HuH-7.5 (cell line): Measurements from ENCODE around the gene ILKAP.

Experiments
- DNase-seq: peaks from one replicate; pipeline ENCODE4 v3.0.0; 2011; ENCODE audit warnings: low spot score

The ILKAP gene

DNA sequence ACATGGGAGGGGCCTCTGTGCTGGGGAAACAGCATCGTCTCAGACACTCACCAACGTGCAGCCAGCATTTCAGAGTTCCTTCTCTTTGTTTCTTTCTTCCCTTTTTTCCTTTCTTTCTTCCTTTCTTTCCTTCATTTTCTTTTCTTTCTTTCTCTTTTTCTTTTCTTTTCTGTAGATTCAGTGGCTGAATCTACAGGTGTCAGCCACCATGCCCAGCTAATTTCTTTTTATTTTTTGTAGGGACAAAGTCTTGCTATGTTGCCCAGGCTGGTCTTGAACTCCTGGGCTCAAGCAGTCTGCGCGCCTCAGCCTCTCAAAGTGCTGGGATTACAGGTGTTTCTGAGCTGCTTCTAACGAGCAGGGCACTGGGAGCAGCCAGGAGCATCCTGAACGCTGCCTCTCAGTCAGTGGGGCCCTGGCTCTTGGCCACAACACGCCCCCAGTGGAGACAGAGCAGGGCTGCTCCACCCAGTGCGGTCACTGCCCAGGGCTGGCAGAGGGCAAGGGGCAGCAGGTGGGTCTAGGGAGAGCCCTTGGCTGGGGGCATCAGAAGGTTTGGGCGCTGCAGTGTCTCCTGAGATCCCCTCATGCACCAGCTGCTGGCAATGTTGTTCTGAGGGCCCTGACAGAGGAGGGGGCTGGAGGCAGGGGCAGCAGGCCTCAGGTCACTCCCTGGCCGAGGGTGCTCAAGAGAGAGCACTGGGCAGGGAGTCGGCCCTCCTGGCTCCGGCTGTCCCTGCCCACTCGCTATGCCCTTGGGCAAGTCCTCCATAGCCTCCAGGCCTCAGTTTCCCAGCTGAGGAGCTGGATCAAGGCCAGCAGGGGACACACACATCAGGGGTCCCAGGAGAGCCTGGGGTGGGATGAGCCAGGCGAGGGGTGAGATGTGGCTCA lies 69.7 kb downstream of the ILKAP start:
- peak; percentile 69 for DNase-seq

DNA sequence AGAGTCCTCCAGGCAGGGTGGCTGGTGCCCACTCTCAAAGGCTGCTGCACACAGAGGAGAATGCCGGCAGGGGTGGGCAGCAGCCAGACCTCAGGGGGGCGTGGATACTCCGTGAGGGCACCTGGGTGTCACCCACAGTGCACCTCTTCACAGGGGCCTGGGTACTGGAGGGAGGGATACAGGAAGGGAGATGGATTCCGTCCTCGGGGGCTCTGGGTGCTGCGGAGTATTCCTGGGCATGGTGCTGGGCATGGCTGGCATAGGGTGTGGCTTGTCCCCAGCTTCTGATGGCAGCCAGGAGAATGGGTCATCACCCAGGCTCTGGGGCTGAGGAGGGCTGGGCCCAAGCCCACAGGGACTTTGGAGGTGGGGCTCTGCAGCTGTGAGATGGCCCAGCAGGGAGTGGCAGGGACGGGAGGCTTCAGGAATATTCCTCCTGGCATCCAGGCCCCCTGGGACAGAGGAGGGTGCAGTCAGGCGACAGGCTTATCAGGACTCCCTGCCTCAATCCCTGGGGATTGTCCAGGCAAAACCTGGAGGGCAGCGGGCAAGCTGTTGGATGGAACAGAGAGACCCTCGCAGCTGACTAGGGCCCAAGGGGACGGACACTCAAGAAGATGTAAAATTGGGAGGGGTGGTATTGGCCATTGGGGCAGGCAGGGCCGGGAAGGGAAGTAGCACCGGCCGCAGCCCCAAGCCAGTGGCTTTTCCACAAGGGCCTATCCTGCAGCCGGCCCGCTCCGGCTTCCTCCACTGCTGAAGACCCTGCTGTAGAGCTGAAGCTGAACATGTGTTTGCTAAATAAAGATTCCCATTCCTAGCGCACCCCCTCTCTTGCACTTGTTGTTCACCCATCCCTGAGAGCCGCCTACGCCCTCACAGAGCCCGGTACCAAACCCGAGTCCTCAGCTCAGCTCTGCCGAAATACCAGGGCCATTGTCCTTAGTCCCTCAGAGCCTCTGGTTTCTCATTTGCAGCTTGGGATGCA lies 70.7 kb downstream of the ILKAP start:
- no peak for DNase-seq

DNA sequence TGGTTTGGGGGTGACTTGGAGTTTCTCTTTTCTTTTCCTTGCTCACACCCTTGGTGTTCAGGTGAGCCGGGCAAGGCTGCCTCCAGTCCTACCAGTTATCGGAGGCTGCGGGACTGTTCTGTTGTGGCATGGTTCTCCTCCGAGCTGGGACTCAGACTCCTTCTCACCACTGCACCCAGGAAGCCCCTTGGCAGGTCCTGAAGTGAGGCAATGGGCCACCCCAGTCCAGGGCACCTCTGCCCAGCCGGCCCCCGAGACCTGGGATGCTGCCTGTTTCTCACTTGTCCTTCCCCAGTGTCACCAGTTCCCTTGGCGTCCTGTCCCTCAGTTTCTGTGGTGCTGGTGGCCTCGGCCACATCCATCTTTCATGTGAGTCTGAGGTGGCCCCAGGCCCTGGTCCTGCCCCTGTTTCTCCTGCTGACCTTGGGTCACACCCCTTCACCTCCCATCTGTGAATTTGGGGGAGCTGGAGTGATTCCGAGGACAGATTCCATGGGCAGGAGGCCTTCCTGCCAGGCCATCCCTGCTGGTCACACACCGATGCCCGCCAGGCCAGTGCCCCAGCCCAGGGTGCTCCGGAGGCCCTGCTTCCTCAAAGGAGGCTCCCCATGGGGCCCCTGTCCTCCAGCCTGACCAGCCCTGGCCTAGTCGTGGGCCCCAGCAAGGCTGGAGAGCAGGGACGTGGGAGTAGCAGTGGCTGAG lies 71.6 kb downstream of the ILKAP start:
- DNase-seq = no peak

DNA sequence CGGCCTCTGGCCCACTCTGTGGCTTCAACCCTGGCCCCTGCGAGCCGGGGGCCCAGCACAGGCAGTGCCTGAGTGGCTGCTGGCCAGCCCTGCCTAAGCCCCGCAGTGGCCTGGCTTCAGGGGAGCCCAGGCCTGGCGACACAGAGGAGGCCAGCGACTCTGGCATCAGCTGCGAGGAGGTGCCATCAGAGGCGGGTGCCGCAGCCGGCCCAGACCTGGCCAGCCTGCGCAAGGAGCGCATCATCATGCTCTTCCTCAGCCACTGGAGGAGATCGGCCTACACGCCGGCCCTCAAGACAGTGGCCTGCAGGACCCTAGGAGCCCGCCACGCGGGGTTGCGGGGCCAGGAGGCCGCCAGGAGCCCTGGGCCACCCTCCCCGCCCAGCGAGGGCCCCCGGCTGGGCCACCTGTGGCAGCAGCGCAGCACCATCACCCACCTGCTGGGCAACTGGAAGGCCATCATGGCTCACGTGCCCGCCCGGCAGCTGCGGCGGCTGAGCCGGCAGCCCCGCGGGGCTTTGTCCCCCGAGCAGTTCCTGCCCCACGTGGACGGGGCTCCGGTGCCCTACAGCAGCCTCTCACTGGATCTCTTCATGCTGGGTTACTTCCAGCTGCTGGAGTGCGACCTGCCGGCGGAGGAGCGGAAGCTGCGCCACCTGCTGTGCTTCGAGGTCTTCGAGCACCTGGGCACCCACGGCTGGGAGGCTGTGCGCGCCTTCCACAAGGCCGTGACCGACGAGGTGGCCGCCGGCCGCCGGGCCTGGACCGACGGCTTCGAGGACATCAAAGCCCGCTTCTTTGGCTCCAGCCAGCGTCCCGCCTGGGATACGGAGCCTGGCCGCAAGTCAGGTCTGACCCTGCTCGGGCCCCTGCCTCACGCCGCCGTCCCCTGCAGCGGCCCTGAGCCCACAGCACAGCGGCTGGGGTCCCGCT lies 72.5 kb downstream of the ILKAP start:
- DNase-seq = no peak

DNA sequence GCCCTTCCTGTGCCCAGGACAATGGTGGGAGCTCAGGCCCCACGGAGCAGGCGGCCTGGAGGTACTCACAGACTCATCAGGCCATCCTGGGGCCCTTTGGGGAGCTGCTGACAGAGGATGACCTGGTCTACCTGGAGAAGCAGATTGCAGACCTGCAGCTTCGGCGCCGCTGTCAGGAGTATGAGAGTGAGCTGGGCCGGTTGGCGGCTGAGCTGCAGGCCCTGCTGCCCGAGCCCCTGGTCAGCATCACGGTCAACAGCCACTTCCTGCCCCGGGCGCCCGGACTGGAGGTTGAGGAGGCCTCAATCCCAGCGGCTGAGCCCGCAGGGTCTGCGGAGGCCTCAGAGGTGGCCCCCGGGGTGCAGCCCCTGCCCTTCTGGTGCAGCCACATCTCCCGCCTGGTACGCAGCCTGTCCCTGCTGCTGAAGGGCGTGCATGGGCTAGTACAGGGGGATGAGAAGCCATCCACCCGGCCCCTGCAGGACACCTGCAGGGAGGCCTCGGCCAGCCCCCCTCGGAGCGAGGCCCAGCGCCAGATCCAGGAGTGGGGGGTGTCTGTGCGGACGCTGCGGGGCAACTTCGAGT lies 73.3 kb downstream of the ILKAP start:
- DNase-seq = no peak

DNA sequence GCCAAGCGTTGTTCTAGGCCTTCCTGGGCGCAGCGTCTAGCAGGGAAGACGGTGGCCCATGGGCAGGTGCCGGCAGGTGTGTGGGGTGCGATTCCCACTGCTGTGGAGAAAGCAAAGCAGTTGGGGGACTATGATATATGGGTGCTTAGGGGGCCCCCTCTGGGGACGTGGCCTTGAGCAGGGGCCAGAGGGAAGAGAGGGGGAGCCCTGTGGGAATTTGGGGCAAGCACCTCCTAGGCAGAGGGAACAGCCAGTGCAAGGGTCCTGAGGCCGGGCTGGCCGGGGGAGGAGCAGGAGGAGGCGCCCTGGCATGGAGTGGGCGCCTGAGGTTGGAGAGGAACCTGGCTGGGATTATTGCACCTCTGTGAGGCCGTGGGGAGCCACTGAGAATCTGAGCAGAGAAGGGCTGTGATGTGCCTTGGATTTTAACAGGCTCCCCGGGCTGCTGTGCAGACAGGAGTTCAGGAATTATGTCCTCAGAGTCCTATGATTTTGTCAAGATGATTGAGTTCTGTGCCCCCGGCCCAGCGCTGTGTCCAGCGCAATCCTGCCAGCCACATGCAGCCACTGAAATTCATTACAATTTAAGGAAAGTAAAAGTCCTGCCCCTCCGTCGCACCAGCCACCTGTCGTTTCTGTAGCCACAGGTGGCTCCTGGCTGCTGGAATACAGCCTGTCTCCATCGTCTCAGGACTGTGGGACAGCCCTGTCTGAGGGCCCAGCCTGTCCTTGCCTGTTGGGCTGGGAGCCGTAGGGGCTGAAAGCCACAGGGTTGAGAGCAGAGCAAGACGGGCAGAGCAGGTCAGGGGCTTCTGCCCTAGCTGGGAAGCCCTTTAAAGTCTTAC lies 74.1 kb downstream of the ILKAP start:
- DNase-seq = no peak

DNA sequence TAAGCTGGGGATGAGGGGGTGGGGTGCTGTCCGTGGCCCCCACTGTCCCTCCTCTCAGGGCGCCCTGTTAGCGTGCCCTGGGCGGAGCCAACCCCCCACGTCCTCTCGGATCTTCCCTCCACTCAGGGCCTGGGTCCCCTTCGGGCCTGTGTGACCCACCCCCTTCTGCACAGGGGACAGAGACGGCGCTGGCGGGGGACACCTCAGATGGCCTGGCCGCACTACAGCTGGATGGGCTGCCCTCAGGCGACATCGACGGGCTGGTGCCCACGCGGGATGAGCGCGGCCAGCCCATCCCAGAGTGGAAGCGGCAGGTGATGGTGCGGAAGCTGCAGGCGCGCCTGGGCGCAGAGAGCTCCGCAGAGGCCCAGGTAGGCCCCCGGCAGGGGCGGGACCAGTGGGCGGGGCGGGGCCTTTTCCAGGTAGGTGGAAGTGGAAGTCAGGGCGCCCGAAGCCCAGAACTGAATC lies 74.9 kb downstream of the ILKAP start:
- no peak for DNase-seq

DNA sequence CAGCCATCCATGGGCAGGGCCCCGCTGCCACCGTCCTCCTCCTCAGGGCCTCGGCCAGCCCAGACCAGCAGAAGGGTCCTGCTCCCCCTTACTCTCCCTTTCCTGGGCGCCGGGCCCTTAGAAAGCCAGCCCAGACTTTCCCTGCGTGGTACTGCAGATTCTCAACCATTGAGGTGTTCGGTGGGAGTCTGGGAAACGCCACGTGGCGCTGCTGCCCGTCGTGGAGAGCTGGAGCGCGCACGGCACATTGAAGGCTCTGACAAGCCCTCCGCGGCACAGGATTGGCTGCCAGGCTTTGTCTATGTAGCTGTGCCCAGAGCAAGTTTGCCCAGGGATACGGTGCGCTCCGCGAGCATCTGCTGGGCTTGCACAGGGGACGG lies 75.4 kb downstream of the ILKAP start:
- DNase-seq = no peak

DNA sequence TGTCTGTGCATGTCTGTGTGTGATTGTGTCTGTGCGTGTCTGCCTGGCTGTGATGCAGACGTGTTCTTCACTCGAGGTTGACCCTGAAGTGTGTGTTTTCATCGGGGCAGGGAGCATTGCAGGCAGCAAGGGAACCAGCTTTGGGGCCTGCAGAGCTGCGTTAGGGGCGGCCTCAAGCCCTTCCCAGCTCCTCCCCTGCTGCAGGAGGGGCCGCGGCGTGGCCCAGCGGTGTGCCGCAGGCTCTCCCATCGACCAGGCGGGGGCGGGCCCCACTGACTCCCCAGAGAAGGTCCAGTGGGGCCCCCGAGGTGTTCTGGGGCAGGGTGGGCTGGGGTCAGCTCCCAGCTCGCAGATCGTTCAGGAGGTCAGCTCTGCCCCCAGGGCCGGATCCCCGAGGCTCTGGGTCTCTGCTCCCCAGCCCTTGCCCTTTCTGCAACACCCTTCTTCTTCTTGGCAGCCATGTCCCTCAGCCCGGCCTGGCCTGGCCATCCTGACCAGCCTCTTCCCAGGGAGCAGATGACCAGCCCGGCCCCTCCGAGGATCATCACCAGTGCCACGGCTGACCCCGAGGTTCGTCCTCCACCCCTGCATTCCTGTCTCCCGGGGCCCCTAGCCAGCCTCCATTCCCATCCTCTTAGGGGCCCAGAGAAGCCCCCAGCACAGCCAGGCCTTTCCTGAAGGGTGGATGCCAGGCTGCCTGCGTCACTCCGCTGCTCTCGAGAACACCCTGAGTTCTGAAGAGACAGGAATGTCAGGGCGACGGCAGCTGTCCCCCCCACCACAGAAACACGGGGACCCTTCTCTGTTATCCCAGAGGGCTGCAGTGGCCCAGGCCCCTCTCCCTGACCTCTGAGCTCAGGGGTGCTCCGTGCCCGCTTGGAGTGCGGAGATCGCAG lies 76.1 kb downstream of the ILKAP start:
- peak; percentile 84 for DNase-seq

DNA sequence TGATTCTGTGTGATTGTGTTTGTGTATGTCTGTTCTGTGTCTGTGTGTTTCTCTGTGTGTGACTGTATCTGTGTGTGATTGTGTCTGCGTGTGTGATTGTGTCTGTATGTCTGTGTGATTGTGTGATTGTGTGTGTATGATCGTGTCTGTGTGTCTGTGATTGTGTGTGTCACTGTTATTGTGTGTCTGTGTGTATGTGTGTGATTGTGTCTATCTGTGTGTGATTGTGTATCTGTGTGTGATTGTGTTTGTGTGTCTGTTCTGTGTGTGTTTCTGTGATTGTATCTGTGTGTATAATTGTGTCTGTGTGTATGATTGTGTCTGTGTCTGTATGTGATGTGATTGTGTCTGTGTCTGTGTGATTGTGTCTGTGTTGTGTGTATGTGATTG lies 76.7 kb downstream of the ILKAP start:
- no peak for DNase-seq

DNA sequence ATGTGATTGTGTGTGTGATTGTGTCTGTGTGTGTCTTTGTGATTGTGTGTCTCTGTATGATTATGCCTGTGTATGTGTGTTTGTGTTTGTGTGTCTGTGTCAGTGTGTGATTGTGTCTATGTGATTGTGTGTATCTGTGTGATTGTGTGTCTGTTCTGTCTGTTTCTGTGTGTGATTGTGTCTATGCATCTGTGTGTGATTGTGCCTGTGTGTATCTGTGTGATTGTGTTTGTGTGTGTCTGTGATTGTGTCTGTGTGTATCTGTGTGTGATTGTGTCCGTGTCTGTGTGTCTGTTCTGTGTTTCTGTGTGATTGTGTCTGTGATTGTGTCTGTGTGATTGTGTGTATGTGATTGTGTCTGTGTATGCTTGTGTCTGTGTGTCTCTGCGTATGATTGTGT lies 77.2 kb downstream of the ILKAP start:
- DNase-seq = no peak

DNA sequence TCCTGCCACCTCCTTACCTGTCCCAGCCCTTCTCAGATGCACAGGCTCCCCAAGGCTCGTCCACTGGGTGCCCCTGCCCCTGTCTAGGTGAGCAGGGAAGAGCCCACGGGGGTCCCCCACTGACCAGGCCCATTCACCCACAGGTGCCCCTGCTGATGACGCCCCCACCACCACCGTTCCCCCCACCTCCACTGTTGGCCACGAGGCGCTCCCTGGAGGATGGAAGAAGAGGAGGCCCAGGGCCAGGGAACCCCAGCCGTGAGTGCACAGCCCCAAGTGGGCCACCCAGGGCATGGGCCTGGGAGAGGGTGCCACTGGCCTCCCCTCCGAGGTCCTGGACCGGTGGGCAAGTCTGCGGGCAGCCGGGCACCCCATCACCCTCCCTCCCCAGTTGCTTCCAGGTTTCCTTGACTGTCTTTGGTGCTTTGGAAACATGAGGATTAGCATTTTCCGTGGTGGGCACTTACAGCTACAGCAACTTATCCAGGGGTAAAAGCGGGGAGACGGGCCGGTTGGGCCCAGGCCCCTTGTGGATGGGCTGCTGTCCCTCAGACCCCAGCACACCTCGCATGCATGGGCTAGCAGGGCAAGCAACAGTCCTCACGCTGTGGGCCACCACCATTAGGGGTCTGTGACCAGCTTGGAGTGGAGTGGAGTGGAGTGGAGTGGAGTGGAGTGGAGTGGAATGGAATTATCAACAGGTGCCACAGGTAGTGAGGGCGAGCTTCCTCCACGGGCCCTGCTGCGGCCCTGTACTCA lies 78.2 kb downstream of the ILKAP start:
- DNase-seq = no peak

DNA sequence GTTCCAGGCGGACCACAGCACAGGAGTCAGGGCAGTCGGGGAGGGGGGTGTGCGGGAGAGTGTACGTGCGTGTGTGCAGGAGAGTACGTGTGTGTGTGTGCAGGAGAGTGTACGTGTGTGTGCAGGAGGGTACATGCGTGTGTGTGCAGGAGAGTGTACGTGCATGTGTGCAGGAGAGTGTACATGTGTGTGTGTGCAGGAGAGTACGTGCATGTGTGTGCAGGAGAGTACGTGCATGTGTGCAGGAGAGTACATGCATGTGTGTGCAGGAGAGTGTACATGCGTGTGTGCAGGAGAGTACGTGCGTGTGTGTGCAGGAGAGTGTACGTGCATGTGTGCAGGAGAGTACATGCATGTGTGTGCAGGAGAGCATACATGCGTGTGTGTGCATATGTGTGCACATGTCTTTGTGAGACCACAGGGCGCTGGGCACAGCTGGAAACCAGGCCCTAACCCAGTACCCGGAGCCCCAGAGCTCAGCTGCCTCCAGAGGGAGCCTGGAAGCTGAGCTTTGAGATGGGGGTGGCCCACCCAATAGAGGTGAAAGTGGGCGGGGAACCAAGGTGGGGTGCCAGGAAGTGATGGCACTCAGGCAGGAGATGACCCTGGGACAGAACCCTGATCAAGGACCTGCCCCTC lies 78.9 kb downstream of the ILKAP start:
- no peak for DNase-seq

DNA sequence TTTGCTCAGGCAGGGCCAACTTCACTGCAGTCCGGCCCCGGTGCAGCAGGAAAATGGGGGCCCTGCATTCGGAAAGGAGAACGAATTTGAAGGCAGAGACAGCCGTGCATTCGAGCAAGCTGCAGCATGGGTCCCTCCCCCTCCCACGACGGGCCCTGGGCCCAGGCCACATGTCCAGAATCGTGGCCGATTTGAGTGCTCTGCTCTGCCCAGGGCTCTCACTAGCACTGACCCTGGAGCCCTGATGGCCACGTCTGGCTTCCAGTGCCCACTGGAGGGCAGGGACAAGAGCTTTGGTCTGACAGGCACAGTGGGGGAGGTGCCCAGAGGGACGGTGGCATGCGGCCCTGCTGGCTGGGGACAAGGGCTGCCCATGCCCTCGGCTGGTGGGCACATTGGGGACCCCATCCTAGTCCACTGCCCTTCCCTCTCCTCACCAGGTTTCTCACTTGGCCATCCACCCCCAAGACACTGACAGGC lies 79.5 kb downstream of the ILKAP start:
- DNase-seq = no peak

DNA sequence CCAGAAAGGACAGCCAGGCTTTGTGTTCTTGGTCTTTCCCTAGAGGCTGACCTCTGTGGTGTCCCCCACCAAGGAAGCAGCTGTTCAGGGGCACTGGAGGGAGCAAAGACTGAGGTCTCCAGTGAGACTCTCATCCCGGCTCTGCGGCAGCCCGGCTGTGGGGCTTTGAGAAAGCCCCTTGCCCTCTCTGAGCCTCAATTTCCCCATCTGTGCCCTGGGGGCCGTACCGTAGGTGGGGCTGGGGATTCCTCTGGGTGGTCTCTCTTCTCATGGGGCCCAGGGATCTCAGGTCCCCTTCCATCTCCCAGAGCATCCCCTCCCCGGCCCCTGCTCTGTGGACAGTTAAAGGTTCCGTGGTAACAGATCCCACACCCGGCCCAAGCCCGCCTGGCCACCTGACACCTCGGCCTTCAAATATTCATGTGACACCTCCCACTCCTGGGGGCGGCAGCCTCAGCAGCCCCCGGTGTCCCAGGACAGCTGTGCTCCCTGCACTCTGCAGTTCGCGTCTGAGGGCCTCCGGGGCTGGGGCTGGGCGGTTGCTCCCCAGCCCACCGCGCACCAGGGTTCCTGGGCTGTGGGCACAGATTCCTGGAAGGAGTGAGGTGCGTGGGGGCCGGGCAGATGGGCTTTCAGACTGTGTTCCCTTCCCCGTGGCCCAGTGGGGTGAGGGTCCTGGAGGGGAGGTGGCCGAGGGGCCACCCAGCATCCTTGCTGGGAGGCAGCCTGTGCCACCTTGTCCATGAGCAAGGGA lies 80.1 kb downstream of the ILKAP start:
- no peak for DNase-seq
